Pancreas (tissue), 10 donors: ENCODE data around the gene MRPL36. TPM values are rescaled to one million over a fixed set of nuclear protein-coding genes. Genes with fewer than 3 reads are reported as not detected.

Experiments used
- ATAC-seq, 4 donors: fragments of 200-7000 bp; cut with Tn5 transposase; one replicate each; pipeline versions ENCODE4 v1.8.0 to v1.9.1; 2020; ENCODE audit warnings: mild to moderate bottlenecking in 4 of 4, moderate library complexity in 4 of 4
- DNase-seq, 6 donors: peaks; one replicate each; pipeline ENCODE4 v3.0.0-alpha.2; 2020
- FAIRE-seq: peaks from 2 replicates; lab custom pipeline; 2012; peaks lifted over from hg19 to GRCh38; lab: Jason Lieb, UNC
- H3K27ac ChIP-seq, 4 donors: fragments of 200-600 bp; sonication (generic); 1 replicate in 3 of 4; 2 replicates in 1 of 4; pipeline versions ENCODE4 v1.5.0 to v1.8.0; 2020
- H3K27me3 ChIP-seq, 4 donors: fragments of 200-600 bp; one replicate each; pipeline ENCODE4 v1.8.0; 2021
- H3K36me3 ChIP-seq, 3 donors: fragments of 200-600 bp; sonication (generic) in 1 of 3; one replicate each; pipeline versions ENCODE4 v1.5.0 to v1.8.0; 2020 to 2021
- H3K4me1 ChIP-seq, 3 donors: fragments of 200-600 bp; one replicate each; pipeline ENCODE4 v1.8.0; 2021
- H3K4me3 ChIP-seq, 4 donors: fragments of 200-600 bp; sonication (generic) in 2 of 4; one replicate each; pipeline versions ENCODE4 v1.5.0 to v1.8.0; 2020 to 2021
- H3K9me3 ChIP-seq, 4 donors: fragments of 200-600 bp; one replicate each; pipeline ENCODE4 v1.8.0; 2021
- CTCF ChIP-seq, 4 donors: fragments of 200-600 bp; sonication (generic) in 3 of 4; IDR thresholded peaks; one replicate each; pipeline versions ENCODE4 v1.5.0 to v1.8.0; 2021; ENCODE audit warnings: antibody characterized with exemption in 4 of 4
- WGBS, 2 donors: extraction: QIAGEN DNeasy Blood & Tissue Kit; methylation state at CpG; one replicate each; pipeline ENCODE4 v1.1.7; 2013; 5-methylcytosine and 5-hydroxymethylcytosine counted together
- intact Hi-C, 3 donors: fragments of 100-400 bp; cut with DNase I; formaldehyde crosslinking; loops; one replicate each; pipeline versions ENCODE4 v1.11.1 to v1.14.2; 2022
- polyA plus RNA-seq, 2 donors: library from polyadenylated mRNA; stranded (reverse); fragments of 200-250 nt; gene quantifications; one replicate each; pipeline ENCODE4 v1.2.3, GENCODE V29; 2013
- total RNA-seq, 6 donors: library from RNA; stranded (reverse); fragmentation: NEBNext Ultra II Directional in 4 of 6; extraction: Animal tissue kit (Norgen Biotek cat#: 25700) in 4 of 6; gene quantifications; one replicate each; pipeline versions ENCODE4 v1.2.1 to v1.2.4, GENCODE V29; 2021 to 2023
- donor health status: healthy with polysubstance abuse.
- donor health status: DM: no; HTN: no; CAD: no; lungs with moderate emphysema.
- donor health status: DM: no; HTN: no; CAD: no.
- donor health status: control.
- donor health status: control.
- donor health status: Bipolar disorder and iron deficiency.
- donor health status: DM: yes; HTN: yes; CAD: no.
- donor health status: DM: no; HTN: no; CAD: no.
- donor health status: DM: no; HTN: no; CAD: no.
- donor health status: DM: yes; HTN: yes; CAD: no.

MRPL36 gene
- total and polyA plus RNA-seq, 8 donors: 13.1 to 48.0 (median 16.1) TPM

GRCh38 chr5:1783216-1783554 is 16.5 kb downstream of the MRPL36 start:
- FAIRE-seq (no peak), DNase-seq (peak in 1 of 6 donors; percentile 22), ATAC-seq (peak in 2 of 4 donors; percentile 46 to 58)
- no peaks in the 10 kb centered on the region for H3K27me3 ChIP-seq
- no peaks in the 10 kb centered on the region for H3K9me3 ChIP-seq
- 12 to 29% methylated on average over 11 of the region's 11 CpGs for WGBS, 2 donors
- H3K27ac ChIP-seq: no peak overlapping the region
- no peak for TF ChIP-seq CTCF (IDR thresholded peaks at IDR 0.05)
- no peak overlapping the region for H3K4me3 ChIP-seq
- no peaks in the 10 kb centered on the region for H3K36me3 ChIP-seq
- H3K4me1 ChIP-seq: no peaks in the 10 kb centered on the region
- intact Hi-C loops: no loop called here

GRCh38 chr5:1782385-1783215 is 17.0 kb downstream of the MRPL36 start:
- Histone ChIP-seq H3K4me1 (no peaks in the 10 kb centered on the region), H3K27ac (no peak overlapping the region), H3K9me3 (no peaks in the 10 kb centered on the region), H3K27me3 (no peaks in the 10 kb centered on the region), H3K36me3 (no peaks in the 10 kb centered on the region), H3K4me3 (no peak overlapping the region)
- DNase-seq: peak in 1 of 6 donors; percentile 19
- FAIRE-seq: no peak
- intact Hi-C loops: no loop called here
- ATAC-seq: no peak
- WGBS, 2 donors: 49 to 63% methylated on average over 14 of the region's 14 CpGs
- no peak for TF ChIP-seq CTCF (IDR thresholded peaks at IDR 0.05)

GRCh38 chr5:1781726-1782384 is 17.8 kb downstream of the MRPL36 start:
- Histone ChIP-seq H3K4me3 (no peak overlapping the region), H3K27ac (no peak overlapping the region), H3K9me3 (no peaks in the 10 kb centered on the region), H3K27me3 (no peaks in the 10 kb centered on the region), H3K4me1 (no peaks in the 10 kb centered on the region), H3K36me3 (no peaks in the 10 kb centered on the region)
- ATAC-seq: no peak
- intact Hi-C loops: no loop called here
- no peak for FAIRE-seq
- no peak for TF ChIP-seq CTCF (IDR thresholded peaks at IDR 0.05)
- peak in 1 of 6 donors; percentile 33 for DNase-seq
- 66 to 70% methylated on average over 9 of the region's 9 CpGs for WGBS, 2 donors

- FAIRE-seq (no peak), ATAC-seq (no peak), DNase-seq (no peak)
- Histone ChIP-seq H3K4me3 (no peak overlapping the region), H3K9me3 (no peaks in the 10 kb centered on the region), H3K27me3 (no peaks in the 10 kb centered on the region), H3K4me1 (no peaks in the 10 kb centered on the region), H3K27ac (no peak overlapping the region), H3K36me3 (no peaks in the 10 kb centered on the region)
- intact Hi-C loops: no loop called here
- no peak for TF ChIP-seq CTCF (IDR thresholded peaks at IDR 0.05)
- 73 to 90% methylated on average over 6 of the region's 6 CpGs for WGBS, 2 donors
These were observed 18.5 kb downstream of the MRPL36 start for GRCh38 chr5:1781107-1781506.

DNA sequence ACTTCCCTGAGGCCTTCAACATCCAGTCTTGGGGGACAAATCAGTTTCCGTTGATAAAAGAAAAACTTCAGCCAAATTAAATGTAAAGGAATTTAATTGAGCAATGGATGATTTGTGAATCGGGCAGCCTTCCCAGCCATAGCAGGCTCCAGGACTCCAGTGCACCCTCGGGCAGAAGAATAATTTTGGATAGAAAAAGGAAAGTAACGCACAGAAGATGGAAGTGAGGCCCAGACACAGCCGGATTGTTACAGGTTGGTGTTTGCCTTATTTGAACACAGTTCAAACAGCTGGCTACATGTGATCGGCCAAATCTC is 19.1 kb downstream of the MRPL36 start:
- no peak for TF ChIP-seq CTCF (IDR thresholded peaks at IDR 0.05)
- Histone ChIP-seq H3K27me3 (no peaks in the 10 kb centered on the region), H3K4me1 (no peaks in the 10 kb centered on the region), H3K9me3 (no peaks in the 10 kb centered on the region), H3K36me3 (no peaks in the 10 kb centered on the region), H3K27ac (no peak overlapping the region), H3K4me3 (no peak overlapping the region)
- intact Hi-C loops: no loop called here
- 67 to 74% methylated on average over 6 of the region's 6 CpGs for WGBS, 2 donors
- FAIRE-seq: no peak
- no peak for ATAC-seq
- no peak for DNase-seq
